Measurements from ENCODE around the gene CFAP53. TPM values are rescaled to one million over a fixed set of nuclear protein-coding genes. Genes with fewer than 3 reads are reported as not detected.
A peak's percentile ranks its signal among the peaks of the same experiment; 100 is the strongest.

CFAP53 gene
- total RNA-seq, 1 donor from 2014 or later: 0.17 TPM

DNA sequence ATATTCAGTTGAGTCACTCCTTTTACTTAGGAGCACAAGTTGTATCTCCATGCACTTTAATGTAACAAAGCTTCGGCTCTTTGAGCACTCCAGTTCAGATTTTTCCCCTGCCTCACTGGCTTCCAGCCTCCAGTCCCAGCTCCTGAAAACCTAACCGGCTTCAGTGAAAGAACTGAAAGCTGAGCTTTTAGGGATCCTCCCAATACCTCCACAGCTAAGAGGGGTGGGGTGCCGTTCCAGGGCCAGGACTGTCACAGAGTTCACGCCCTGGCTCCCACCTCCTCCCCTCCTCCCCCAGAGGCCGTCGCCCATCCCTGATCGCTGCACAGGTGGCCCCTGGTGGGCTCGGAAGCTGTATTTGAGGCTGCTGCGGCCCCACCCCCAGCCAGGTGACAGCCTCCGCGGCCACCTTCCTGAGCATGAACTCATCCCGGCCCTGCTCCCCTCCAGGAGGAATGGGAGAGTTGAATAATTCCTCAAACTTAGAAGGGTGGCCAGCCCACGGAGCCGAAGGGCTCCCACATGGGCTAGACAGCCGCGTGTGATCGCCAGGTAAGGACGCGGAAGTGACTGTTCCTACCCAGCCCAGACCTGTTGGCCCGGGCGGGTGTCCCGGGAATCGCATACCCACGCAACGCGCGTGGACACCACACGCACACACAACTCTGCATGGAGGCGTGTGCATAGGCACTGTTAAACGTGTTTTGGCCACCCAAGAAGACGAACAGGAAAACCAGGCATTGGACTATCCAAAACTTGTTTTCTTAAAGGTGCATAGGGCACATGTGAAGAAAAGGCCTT lies 73.1 kb downstream of the CFAP53 start:
- peak overlapping the region; percentile 23 for H3K4me3 Mint-ChIP-seq (ENCODE audit: unreplicated experiment)
- no peak for DNase-seq (ENCODE audit: low spot score)

DNA sequence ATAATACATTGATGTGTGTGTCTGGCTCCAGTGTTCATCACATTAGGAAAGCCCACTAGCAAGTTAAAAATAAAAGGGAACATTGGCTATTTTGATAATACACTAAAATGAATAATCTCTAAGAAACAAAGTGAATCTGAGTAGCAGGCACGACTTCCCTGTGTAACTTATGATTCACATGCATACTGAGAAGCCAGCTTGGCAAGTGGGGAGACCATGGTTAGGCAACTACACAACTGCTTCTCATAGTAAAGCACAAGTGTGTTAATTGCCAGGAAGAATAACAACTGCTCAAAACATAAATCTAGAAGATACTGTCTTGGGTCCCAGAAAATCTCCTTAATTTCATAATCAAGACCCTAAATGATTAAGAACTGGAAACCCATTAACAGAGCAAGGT lies 75.4 kb downstream of the CFAP53 start:
- no peak for DNase-seq (ENCODE audit: low spot score)
- Mint-ChIP-seq H3K36me3 (ENCODE audit: low read depth) (no peaks in the 10 kb centered on the region), H3K4me3 (ENCODE audit: unreplicated experiment) (no peak overlapping the region), H3K4me1 (ENCODE audit: low read depth) (peaks cover 5% of the 10 kb centered on the region), H3K27ac (ENCODE audit: unreplicated experiment) (no peak overlapping the region), H3K27me3 (ENCODE audit: low read depth) (peaks cover 70% of the 10 kb centered on the region), H3K9me3 (ENCODE audit: low read depth) (no peaks in the 10 kb centered on the region)
- TF ChIP-seq, protein P1, sequence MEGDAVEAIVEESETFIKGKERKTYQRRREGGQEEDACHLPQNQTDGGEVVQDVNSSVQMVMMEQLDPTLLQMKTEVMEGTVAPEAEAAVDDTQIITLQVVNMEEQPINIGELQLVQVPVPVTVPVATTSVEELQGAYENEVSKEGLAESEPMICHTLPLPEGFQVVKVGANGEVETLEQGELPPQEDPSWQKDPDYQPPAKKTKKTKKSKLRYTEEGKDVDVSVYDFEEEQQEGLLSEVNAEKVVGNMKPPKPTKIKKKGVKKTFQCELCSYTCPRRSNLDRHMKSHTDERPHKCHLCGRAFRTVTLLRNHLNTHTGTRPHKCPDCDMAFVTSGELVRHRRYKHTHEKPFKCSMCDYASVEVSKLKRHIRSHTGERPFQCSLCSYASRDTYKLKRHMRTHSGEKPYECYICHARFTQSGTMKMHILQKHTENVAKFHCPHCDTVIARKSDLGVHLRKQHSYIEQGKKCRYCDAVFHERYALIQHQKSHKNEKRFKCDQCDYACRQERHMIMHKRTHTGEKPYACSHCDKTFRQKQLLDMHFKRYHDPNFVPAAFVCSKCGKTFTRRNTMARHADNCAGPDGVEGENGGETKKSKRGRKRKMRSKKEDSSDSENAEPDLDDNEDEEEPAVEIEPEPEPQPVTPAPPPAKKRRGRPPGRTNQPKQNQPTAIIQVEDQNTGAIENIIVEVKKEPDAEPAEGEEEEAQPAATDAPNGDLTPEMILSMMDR (IDR thresholded peaks at IDR 0.05): no peak

More for the DNA sequence above, 73.1 kb downstream of the CFAP53 start:
- no peaks in the 10 kb centered on the region for H3K9me3 Mint-ChIP-seq (ENCODE audit: low read depth)
- TF ChIP-seq, protein P1 (IDR thresholded peaks at IDR 0.05): no peak
- peaks cover 68% of the 10 kb centered on the region for H3K27me3 Mint-ChIP-seq (ENCODE audit: low read depth)
- H3K27ac Mint-ChIP-seq (ENCODE audit: unreplicated experiment): no peak overlapping the region
- peaks cover 5% of the 10 kb centered on the region for H3K4me1 Mint-ChIP-seq (ENCODE audit: low read depth)
- no peaks in the 10 kb centered on the region for H3K36me3 Mint-ChIP-seq (ENCODE audit: low read depth)

DNA sequence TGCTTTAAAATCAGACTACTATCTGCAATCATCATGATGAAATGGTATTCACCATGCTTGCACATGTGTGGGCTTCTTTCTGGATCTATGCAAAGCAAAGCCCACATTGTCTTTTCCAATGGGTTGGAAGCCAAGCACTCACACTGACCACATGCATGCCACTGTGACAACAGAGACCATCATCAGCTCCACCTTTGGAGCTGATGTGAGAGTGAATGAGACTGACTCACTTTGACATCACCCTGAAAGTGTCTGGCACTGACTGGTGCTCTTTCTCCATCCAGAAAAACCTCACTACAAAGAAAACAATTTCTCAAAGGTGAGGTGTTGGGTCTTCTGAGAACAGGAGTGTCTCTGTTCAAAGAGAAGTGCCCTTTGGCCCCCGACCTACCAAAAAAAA lies 76.1 kb downstream of the CFAP53 start:
- TF ChIP-seq, protein P1 (IDR thresholded peaks at IDR 0.05): no peak
- Mint-ChIP-seq H3K27ac (ENCODE audit: unreplicated experiment) (no peak overlapping the region), H3K4me1 (ENCODE audit: low read depth) (peaks cover 5% of the 10 kb centered on the region), H3K4me3 (ENCODE audit: unreplicated experiment) (no peak overlapping the region), H3K9me3 (ENCODE audit: low read depth) (no peaks in the 10 kb centered on the region), H3K27me3 (ENCODE audit: low read depth) (peaks cover 64% of the 10 kb centered on the region), H3K36me3 (ENCODE audit: low read depth) (no peaks in the 10 kb centered on the region)
- no peak for DNase-seq (ENCODE audit: low spot score)

DNA sequence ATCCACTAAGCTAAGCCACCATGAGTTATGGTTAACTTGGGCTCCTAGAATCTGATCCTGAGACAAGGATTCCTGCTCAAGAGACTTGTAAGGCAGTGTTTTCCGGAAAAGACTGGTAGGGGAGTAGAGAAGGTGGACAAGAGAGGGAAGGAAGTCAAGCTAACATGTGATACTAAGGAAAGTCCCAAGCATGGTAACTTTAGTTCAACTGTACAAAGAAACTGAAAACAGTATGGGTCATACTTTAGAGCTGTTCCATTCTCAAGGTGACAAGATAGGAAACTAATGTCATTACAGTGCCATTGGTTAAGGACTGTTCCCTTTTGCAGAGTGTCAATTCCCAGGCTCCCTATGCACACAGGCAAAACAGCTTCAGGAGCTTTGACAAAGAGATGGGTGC lies 77.1 kb downstream of the CFAP53 start:
- Mint-ChIP-seq H3K27me3 (ENCODE audit: low read depth) (peaks cover 64% of the 10 kb centered on the region), H3K4me1 (ENCODE audit: low read depth) (peaks cover 5% of the 10 kb centered on the region), H3K9me3 (ENCODE audit: low read depth) (no peaks in the 10 kb centered on the region), H3K27ac (ENCODE audit: unreplicated experiment) (no peak overlapping the region), H3K4me3 (ENCODE audit: unreplicated experiment) (no peak overlapping the region), H3K36me3 (ENCODE audit: low read depth) (no peaks in the 10 kb centered on the region)
- no peak for DNase-seq (ENCODE audit: low spot score)
- TF ChIP-seq, protein P1 (IDR thresholded peaks at IDR 0.05): no peak

DNA sequence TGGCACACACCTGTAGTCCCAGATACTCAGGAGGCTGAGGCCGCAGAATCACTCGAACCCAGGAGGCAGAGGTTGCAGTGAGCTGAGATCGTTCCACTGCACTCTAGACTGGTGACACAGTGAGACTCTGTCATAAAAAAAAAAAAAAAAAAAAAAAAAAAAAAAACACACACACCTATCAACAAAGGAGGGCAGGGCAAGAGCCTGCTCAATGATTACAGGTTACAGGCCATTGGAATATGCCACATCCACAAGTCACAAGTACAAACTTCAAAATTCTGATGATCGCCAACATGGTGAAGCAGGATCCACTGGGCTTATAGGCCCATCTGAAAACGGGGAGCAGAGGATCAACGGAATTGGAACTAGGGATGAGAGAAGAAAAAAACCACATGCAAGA lies 77.6 kb downstream of the CFAP53 start:
- H3K4me1 Mint-ChIP-seq (ENCODE audit: low read depth): no peaks in the 10 kb centered on the region
- H3K4me3 Mint-ChIP-seq (ENCODE audit: unreplicated experiment): no peak overlapping the region
- no peaks in the 10 kb centered on the region for H3K36me3 Mint-ChIP-seq (ENCODE audit: low read depth)
- TF ChIP-seq, protein P1 (IDR thresholded peaks at IDR 0.05): no peak
- peaks cover 60% of the 10 kb centered on the region for H3K27me3 Mint-ChIP-seq (ENCODE audit: low read depth)
- DNase-seq (ENCODE audit: low spot score): no peak
- H3K9me3 Mint-ChIP-seq (ENCODE audit: low read depth): no peaks in the 10 kb centered on the region
- H3K27ac Mint-ChIP-seq (ENCODE audit: unreplicated experiment): no peak overlapping the region
